ENCODE data around the gene RXFP2.
A peak's percentile ranks its signal among the peaks of the same experiment; 100 is the strongest.

RXFP2 gene

DNA sequence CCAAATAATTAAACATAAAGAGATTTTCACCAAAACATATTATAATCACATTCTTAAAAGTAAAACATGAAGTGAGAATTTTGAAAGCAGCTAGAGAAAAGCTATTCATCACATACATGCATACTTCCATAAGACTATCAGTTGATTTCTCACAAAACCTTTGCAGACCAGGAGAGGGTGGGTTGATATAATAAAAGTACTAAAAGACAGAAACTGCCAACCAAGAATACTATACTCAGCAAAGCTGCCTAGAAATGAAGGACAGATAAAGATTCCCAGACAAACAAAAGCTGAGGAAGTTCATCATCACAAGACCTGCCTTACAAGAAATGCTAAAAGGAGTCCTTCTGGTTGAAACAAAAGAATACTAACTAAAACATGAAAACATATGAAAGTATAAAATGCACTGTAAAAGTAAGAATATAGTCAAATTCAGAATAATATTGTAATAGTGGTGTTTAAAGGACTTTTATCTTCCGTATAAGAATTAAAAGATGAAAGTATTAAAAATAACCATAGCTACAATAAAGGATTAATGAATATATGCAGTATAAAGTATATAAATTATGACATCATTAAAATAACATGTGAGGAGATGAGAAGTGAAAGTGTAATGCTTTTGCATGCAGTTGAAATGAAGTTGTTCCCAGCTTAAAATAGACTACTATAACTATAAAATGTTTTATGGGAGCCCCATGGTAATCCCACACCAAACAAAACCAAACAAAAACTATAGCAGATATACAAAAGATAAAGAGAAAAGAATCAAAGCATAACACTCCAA lies 76.2 kb downstream of the RXFP2 start:
- Histone ChIP-seq H3K9ac (ENCODE audit: insufficient read length) (no peak overlapping the region), H3K4me3 (no peak overlapping the region), H3K27ac (no peak overlapping the region), H3K9me3 (ENCODE audit: low read depth, low read length) (no peaks in the 10 kb centered on the region), H3K36me3 (ENCODE audit: insufficient read depth, low read length) (no peaks in the 10 kb centered on the region)
- TF ChIP-seq FOXP2 (optimal IDR thresholded peaks at IDR 0.05; ENCODE audit: control extremely low read depth, extremely low read length, insufficient read depth) (no peak), POLR2AphosphoS5 (IDR thresholded peaks at IDR 0.05; ENCODE audit: borderline replicate concordance, low read depth, low read length) (no peak), EZH2 (IDR thresholded peaks at IDR 0.05) (no peak)
- DNase-seq (ENCODE audit: low read depth, low spot score) = no peak

DNA sequence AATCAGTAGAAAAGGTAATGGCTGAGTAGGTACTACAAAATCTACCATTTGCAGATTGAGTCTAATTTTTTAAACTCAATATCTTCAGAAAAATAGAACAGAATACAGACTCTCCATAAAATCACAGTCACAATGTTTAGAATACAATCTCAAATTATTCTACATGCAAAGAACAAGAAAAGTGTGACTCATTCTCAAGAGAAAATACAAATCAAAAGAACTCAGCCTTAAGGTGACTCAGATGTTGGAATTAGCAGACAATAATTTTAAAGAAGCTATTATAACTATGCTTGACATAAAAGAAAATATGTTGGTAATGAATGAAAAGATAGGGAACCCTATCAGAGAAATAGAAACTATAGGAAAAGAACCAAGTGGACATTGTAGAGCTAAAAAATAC lies 78.9 kb downstream of the RXFP2 start:
- Histone ChIP-seq H3K36me3 (ENCODE audit: insufficient read depth, low read length) (no peaks in the 10 kb centered on the region), H3K9ac (ENCODE audit: insufficient read length) (no peak overlapping the region), H3K9me3 (ENCODE audit: low read depth, low read length) (no peaks in the 10 kb centered on the region), H3K4me3 (no peak overlapping the region), H3K27ac (no peak overlapping the region)
- DNase-seq (ENCODE audit: low read depth, low spot score) = no peak
- TF ChIP-seq EZH2 (IDR thresholded peaks at IDR 0.05) = no peak
- TF ChIP-seq POLR2AphosphoS5 (IDR thresholded peaks at IDR 0.05; ENCODE audit: borderline replicate concordance, low read depth, low read length) = no peak
- no peak for TF ChIP-seq FOXP2 (optimal IDR thresholded peaks at IDR 0.05; ENCODE audit: control extremely low read depth, extremely low read length, insufficient read depth)

DNA sequence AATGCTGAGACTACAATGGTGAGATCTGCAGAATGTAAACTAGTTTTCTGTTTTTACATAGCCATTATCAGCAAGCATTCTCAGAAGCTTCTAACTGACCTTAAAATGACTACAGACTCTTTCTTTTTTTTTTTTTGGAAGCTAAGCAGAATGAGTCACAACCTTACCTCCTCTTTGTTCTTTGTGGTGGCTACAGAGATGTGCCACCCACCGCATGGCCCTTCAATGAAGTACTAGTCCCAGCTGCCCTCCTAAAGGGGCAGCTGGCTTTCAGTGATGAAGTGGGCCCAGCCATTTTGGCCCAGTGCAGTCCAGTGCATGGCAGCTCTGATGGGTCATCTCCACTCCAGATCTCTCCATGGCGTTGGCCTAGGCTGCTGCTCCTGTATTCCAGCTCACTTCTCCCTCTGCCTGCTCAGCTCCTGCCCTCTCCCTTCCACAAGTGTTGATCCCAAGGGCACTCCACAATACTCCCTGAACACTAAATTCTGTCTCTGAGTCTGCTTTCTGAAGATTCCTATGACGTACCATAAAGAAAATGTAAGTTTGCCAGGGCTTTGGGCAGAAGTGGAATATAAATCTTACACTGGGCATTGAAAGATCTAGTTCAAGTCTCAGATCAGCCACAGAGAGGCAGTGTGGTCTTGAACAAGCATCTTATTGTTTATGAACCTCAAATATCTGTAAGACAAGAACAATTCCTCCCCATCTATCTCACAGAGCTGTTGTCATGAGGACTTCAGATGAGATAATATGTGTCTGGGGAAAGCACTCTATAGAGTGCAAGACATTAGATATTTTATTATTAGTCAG lies 85.6 kb downstream of the RXFP2 start:
- Histone ChIP-seq H3K36me3 (ENCODE audit: insufficient read depth, low read length) (no peaks in the 10 kb centered on the region), H3K27ac (no peak overlapping the region), H3K9me3 (ENCODE audit: low read depth, low read length) (no peaks in the 10 kb centered on the region), H3K9ac (ENCODE audit: insufficient read length) (no peak overlapping the region), H3K4me3 (no peak overlapping the region)
- DNase-seq (ENCODE audit: low read depth, low spot score) = no peak
- no peak for TF ChIP-seq POLR2AphosphoS5 (IDR thresholded peaks at IDR 0.05; ENCODE audit: borderline replicate concordance, low read depth, low read length)
- no peak for TF ChIP-seq FOXP2 (optimal IDR thresholded peaks at IDR 0.05; ENCODE audit: control extremely low read depth, extremely low read length, insufficient read depth)
- no peak for TF ChIP-seq EZH2 (IDR thresholded peaks at IDR 0.05)

DNA sequence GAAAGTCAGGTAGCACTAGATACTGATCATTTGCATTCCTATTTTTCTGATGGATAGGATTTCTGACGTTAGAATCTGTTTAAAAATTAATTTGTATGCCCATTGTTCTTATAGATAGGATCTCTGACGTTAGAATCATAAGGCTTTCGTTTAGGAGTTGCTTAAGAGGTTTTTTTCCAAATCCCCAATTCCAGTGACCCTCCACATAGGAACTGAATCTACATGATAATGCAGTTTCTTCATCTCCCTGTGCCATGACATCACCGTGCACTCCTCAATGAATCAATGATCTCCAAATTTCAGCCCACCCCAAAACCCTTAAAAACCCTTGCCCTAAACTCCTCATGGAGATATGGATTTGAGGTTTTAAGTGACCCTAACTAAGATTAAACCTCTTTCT lies 87.2 kb downstream of the RXFP2 start:
- no peak for DNase-seq (ENCODE audit: low read depth, low spot score)
- Histone ChIP-seq H3K27ac (no peak overlapping the region), H3K4me3 (no peak overlapping the region), H3K9ac (ENCODE audit: insufficient read length) (no peak overlapping the region), H3K9me3 (ENCODE audit: low read depth, low read length) (no peaks in the 10 kb centered on the region), H3K36me3 (ENCODE audit: insufficient read depth, low read length) (no peaks in the 10 kb centered on the region)
- TF ChIP-seq FOXP2 (optimal IDR thresholded peaks at IDR 0.05; ENCODE audit: control extremely low read depth, extremely low read length, insufficient read depth) (no peak), POLR2AphosphoS5 (IDR thresholded peaks at IDR 0.05; ENCODE audit: borderline replicate concordance, low read depth, low read length) (no peak), EZH2 (IDR thresholded peaks at IDR 0.05) (no peak)

DNA sequence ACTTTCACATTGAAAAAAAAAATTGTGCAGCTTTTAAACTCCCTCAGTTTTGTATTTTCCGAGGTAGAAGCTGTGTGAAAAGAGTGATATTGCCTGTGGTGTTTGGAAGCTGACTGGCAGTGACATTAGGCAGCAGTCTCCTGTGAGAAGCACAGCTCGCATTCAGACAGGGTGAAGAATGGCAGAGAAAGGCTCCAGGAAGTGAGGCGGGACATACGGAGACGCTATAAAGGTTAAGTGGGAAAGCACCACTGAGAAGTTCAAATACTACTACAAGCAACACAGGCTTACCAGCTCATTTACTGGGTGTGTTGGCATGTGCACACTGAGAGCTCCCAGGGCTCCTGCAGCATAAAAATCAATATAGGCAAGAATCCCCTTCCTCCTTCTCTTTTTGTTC lies 88.4 kb downstream of the RXFP2 start:
- Histone ChIP-seq H3K27ac (no peak overlapping the region), H3K4me3 (peak overlapping the region; percentile 36; the same call in 1 of the 2 replicates), H3K36me3 (ENCODE audit: insufficient read depth, low read length) (no peaks in the 10 kb centered on the region), H3K9me3 (ENCODE audit: low read depth, low read length) (no peaks in the 10 kb centered on the region), H3K9ac (ENCODE audit: insufficient read length) (no peak overlapping the region)
- no peak for TF ChIP-seq EZH2 (IDR thresholded peaks at IDR 0.05)
- TF ChIP-seq FOXP2 (optimal IDR thresholded peaks at IDR 0.05; ENCODE audit: control extremely low read depth, extremely low read length, insufficient read depth) = no peak
- TF ChIP-seq POLR2AphosphoS5 (IDR thresholded peaks at IDR 0.05; ENCODE audit: borderline replicate concordance, low read depth, low read length) = no peak
- DNase-seq (ENCODE audit: low read depth, low spot score) = no peak

DNA sequence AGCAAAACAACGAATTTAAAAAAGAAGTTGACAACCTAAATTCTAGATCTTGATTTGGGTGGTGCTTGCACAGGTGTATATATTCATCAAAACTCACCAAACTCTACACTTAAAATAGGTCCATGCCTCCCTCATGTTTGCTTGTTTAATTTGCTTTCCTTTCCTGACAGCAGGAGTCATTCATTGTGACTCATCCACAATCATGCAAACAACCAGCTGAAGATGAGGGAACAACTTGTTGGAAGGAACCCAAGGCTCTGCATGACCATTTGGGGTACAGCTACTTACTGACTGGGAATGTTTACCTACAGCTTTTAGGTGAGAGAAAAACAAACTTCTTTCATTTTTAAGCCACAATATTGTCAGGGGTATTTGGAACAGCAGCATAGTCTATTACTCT lies 96.6 kb downstream of the RXFP2 start:
- TF ChIP-seq FOXP2 (optimal IDR thresholded peaks at IDR 0.05; ENCODE audit: control extremely low read depth, extremely low read length, insufficient read depth) (no peak), POLR2AphosphoS5 (IDR thresholded peaks at IDR 0.05; ENCODE audit: borderline replicate concordance, low read depth, low read length) (no peak), EZH2 (IDR thresholded peaks at IDR 0.05) (no peak)
- no peak for DNase-seq (ENCODE audit: low read depth, low spot score)
- H3K36me3 ChIP-seq (ENCODE audit: insufficient read depth, low read length) = no peaks in the 10 kb centered on the region
- H3K4me3 ChIP-seq = no peak overlapping the region
- no peak overlapping the region for H3K27ac ChIP-seq
- H3K9ac ChIP-seq (ENCODE audit: insufficient read length) = no peak overlapping the region
- H3K9me3 ChIP-seq (ENCODE audit: low read depth, low read length) = no peaks in the 10 kb centered on the region

DNA sequence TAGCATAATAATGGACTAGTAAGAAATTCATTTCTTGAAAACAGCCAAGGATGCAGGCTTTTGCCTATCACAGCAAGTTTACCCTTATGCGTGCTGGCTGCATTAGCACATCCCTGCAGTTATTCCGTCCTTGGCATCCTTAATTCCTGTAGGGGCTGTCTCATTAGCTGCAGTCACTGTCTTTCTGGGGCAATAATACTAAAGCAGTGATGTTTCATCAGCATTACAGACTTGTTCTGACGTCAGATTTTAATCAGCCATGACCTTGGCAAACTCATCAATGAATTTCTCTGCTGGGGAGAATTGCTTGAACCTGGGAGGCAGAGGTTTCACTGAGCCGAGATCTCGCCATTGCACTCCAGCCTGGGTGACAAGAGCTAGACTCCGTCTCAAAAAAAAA lies 103.7 kb downstream of the RXFP2 start:
- Histone ChIP-seq H3K27ac (no peak overlapping the region), H3K36me3 (ENCODE audit: insufficient read depth, low read length) (no peaks in the 10 kb centered on the region), H3K9me3 (ENCODE audit: low read depth, low read length) (no peaks in the 10 kb centered on the region), H3K9ac (ENCODE audit: insufficient read length) (no peak overlapping the region), H3K4me3 (no peak overlapping the region)
- no peak for DNase-seq (ENCODE audit: low read depth, low spot score)
- TF ChIP-seq EZH2 (IDR thresholded peaks at IDR 0.05) (no peak), FOXP2 (optimal IDR thresholded peaks at IDR 0.05; ENCODE audit: control extremely low read depth, extremely low read length, insufficient read depth) (no peak), POLR2AphosphoS5 (IDR thresholded peaks at IDR 0.05; ENCODE audit: borderline replicate concordance, low read depth, low read length) (no peak)

DNA sequence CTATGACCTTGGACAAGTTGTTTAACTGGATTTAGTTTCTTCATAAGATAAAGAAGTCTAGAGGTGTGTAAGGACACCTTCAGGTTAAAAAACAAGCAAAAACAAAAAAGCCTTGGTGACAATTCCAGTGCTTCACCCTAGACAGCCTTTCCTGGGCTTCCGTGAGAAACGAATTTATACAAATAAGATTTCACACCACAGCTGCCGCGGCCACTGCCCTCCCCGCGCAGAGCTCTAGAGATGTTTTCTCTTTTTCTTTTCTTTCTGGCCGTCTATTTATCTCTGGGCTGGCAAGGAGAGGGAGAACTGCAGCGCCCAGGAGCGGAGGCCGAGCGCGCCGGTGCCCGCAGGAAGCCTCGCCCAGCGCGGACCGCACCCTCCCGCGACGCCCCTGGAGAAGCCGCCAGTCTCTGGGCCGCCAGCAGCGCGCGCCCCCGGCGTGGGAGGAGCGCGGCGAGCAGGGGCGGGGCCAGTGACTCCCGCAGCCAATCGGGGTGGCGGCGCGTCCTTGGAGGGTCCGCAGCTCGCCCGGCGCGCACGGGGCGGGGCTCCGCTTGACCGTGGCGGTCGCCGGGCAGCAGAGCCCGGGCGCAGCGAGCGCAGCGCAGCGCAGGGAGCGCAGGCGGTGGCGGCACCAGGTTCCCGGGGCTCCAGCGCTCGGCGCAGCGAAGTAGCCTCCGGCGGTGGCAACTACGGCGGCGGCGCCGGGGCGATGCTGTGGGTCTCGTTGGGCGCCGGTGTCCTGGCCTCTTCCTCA lies 107.0 kb downstream of the RXFP2 start:
- Histone ChIP-seq H3K9me3 (ENCODE audit: low read depth, low read length) (no peaks in the 10 kb centered on the region), H3K36me3 (ENCODE audit: insufficient read depth, low read length) (no peaks in the 10 kb centered on the region), H3K27ac (no peak overlapping the region), H3K9ac (ENCODE audit: insufficient read length) (peak overlapping the region; percentile 20), H3K4me3 (peak overlapping the region; percentile 88)
- TF ChIP-seq FOXP2 (optimal IDR thresholded peaks at IDR 0.05; ENCODE audit: control extremely low read depth, extremely low read length, insufficient read depth) (no peak), POLR2AphosphoS5 (IDR thresholded peaks at IDR 0.05; ENCODE audit: borderline replicate concordance, low read depth, low read length) (no peak), EZH2 (IDR thresholded peaks at IDR 0.05) (no peak)
- no peak for DNase-seq (ENCODE audit: low read depth, low spot score)
